H1 (cell line): ENCODE results near the gene ZNF396. TPM values are rescaled to one million over a fixed set of nuclear protein-coding genes. Genes with fewer than 3 reads are reported as not detected.

Experiments
- CTCF ChIA-PET: fragments of 300-600 bp; sonication (Branson Sonifier 250); formaldehyde crosslinking; loops from one replicate; lab custom pipeline; 2021; ENCODE audit not compliant: partially characterized antibody; lab: Charles Lee
- POLR2A ChIA-PET: fragments of 300-600 bp; sonication (Branson Sonifier 250); formaldehyde crosslinking; loops from one replicate; lab custom pipeline; 2021; ENCODE audit warnings: inconsistent platforms; ENCODE audit not compliant: partially characterized antibody; lab: Charles Lee
- DNase-seq, 2 experiments: peaks; one replicate each; pipeline versions ENCODE4 v3.0.0 to v3.0.0-alpha.2; 2010 to 2022; ENCODE audit warnings: low spot score in 2 of 2, low read depth in 1 of 2, mixed read lengths in 1 of 2
- FAIRE-seq: peaks from 2 replicates; lab custom pipeline; 2011; peaks lifted over from hg19 to GRCh38; lab: Jason Lieb, UNC
- H2AFZ ChIP-seq: 2 replicates; pipeline ENCODE4 v1.8.1; 2012; ENCODE audit warnings: low read length, inconsistent platforms
- H2AK5ac ChIP-seq: 2 replicates; pipeline ENCODE4 v1.6.1; 2013; ENCODE audit warnings: low read depth, low read length
- H2BK120ac ChIP-seq: replicated peaks from 2 replicates; pipeline ENCODE3; 2013; ENCODE audit warnings: low read depth, low read length, inconsistent platforms
- H2BK12ac ChIP-seq: 2 replicates; pipeline ENCODE4 v1.6.1; 2013; ENCODE audit warnings: low read depth, low read length
- H2BK15ac ChIP-seq: 2 replicates; pipeline ENCODE4 v1.6.1; 2013; ENCODE audit warnings: low read length
- H2BK20ac ChIP-seq: 2 replicates; pipeline ENCODE4 v1.6.1; 2013; ENCODE audit warnings: low read length
- H2BK5ac ChIP-seq: 2 replicates; pipeline ENCODE4 v1.6.1; 2013; ENCODE audit warnings: low read depth, low read length
- H3K14ac ChIP-seq: 2 replicates; pipeline ENCODE4 v1.6.1; 2013; ENCODE audit warnings: inconsistent platforms; ENCODE audit not compliant: insufficient read length
- H3K18ac ChIP-seq: 2 replicates; pipeline ENCODE4 v1.6.1; 2013; ENCODE audit warnings: low read length; ENCODE audit errors: extremely low read depth
- H3K23ac ChIP-seq: 2 replicates; pipeline ENCODE4 v1.6.1; 2013; ENCODE audit warnings: inconsistent platforms; ENCODE audit not compliant: insufficient read length
- H3K23me2 ChIP-seq: 2 replicates; pipeline ENCODE4 v1.6.1; 2013; ENCODE audit warnings: low read depth, low read length
- H3K27ac ChIP-seq: 2 replicates; pipeline ENCODE4 v1.6.1; 2011; ENCODE audit warnings: low read depth, low read length, inconsistent platforms
- H3K27me3 ChIP-seq, 4 experiments: replicated peaks in 1 of 4; 1 replicate in 1 of 4; 2 replicates in 3 of 4; pipeline versions ENCODE4 v1.6.1 to v1.8.1; 2011 to 2013; ENCODE audit warnings: low read length in 3 of 4, mild to moderate bottlenecking in 3 of 4, inconsistent platforms in 2 of 4, mixed read lengths in 2 of 4, moderate library complexity in 1 of 4; ENCODE audit not compliant: control insufficient read depth in 3 of 4, insufficient read depth in 3 of 4; ENCODE audit errors: extremely low read depth in 1 of 4
- H3K36me3 ChIP-seq, 4 experiments: 2 replicates each; pipeline versions ENCODE4 v1.6.1 to v1.8.1; 2011 to 2013; ENCODE audit warnings: mild to moderate bottlenecking in 4 of 4, low read length in 3 of 4, moderate library complexity in 2 of 4, control low read depth in 1 of 4, inconsistent platforms in 1 of 4; ENCODE audit not compliant: insufficient read depth in 4 of 4, control insufficient read depth in 2 of 4
- H3K4ac ChIP-seq: replicated peaks from 2 replicates; pipeline ENCODE3; 2013; ENCODE audit warnings: low read length, low read depth, mixed read lengths, inconsistent platforms; ENCODE audit not compliant: insufficient read length
- H3K4me1 ChIP-seq, 4 experiments: replicated peaks in 1 of 4; 1 replicate in 1 of 4; 2 replicates in 3 of 4; pipeline versions ENCODE4 v1.6.1 to v1.8.1; 2011 to 2013; ENCODE audit warnings: low read length in 3 of 4, inconsistent platforms in 2 of 4, mixed read lengths in 1 of 4; ENCODE audit not compliant: insufficient read depth in 4 of 4, control insufficient read depth in 3 of 4
- H3K4me2 ChIP-seq, 2 experiments: 2 replicates each; pipeline versions ENCODE4 v1.6.1 to v1.8.1; 2011 to 2013; ENCODE audit warnings: low read depth in 2 of 2, low read length in 2 of 2, control low read depth in 1 of 2, inconsistent platforms in 1 of 2, mild to moderate bottlenecking in 1 of 2; ENCODE audit not compliant: insufficient read depth in 1 of 2
- H3K4me3 ChIP-seq, 4 experiments: fragments of 200-600, 300-600 bp in 1 of 4; sonication (generic), shearing (Covaris generic), sonication (Bioruptor Twin) in 1 of 4; 2 replicates each; pipeline versions ENCODE4 v1.5.1 to v1.8.1; 2011 to 2016; ENCODE audit warnings: low read length in 4 of 4, low read depth in 3 of 4, control low read depth in 2 of 4, inconsistent platforms in 2 of 4, mild to moderate bottlenecking in 2 of 4, mixed read lengths in 1 of 4, moderate library complexity in 1 of 4; ENCODE audit not compliant: insufficient read depth in 2 of 4; ENCODE audit errors: extremely low read depth in 1 of 4
- H3K56ac ChIP-seq: replicated peaks from 2 replicates; pipeline ENCODE3; 2013; ENCODE audit warnings: low read depth, mild to moderate bottlenecking, mixed read lengths, low read length, inconsistent platforms; ENCODE audit not compliant: insufficient read length
- H3K79me1 ChIP-seq: 2 replicates; pipeline ENCODE4 v1.6.1; 2013; ENCODE audit warnings: low read depth, low read length, control low read depth
- H3K79me2 ChIP-seq, 2 experiments: 2 replicates each; pipeline versions ENCODE4 v1.6.1 to v1.8.1; 2012 to 2013; ENCODE audit warnings: low read length in 2 of 2, mild to moderate bottlenecking in 2 of 2, inconsistent platforms in 1 of 2; ENCODE audit not compliant: insufficient read depth in 2 of 2, control insufficient read depth in 1 of 2
- H3K9ac ChIP-seq, 4 experiments: replicated peaks in 1 of 4; 1 replicate in 1 of 4; 2 replicates in 3 of 4; pipeline versions ENCODE4 v1.6.1 to v1.8.1; 2011 to 2013; ENCODE audit warnings: low read depth in 3 of 4, low read length in 3 of 4, control low read depth in 2 of 4, mild to moderate bottlenecking in 2 of 4, moderate library complexity in 2 of 4, inconsistent platforms in 1 of 4; ENCODE audit errors: extremely low read depth in 1 of 4
- H3K9me3 ChIP-seq, 2 experiments: 2 replicates each; pipeline versions ENCODE4 v1.6.1 to v1.8.1; 2012 to 2013; ENCODE audit warnings: mild to moderate bottlenecking in 2 of 2, moderate library complexity in 2 of 2, control low read depth in 1 of 2, inconsistent platforms in 1 of 2, low read depth in 1 of 2, low read length in 1 of 2, mixed read lengths in 1 of 2; ENCODE audit not compliant: insufficient read depth in 2 of 2
- H4K20me1 ChIP-seq, 2 experiments: replicated peaks in 1 of 2; 2 replicates each; pipeline versions ENCODE3 to v1.8.1; 2011 to 2013; ENCODE audit warnings: inconsistent platforms in 2 of 2, low read length in 2 of 2, mild to moderate bottlenecking in 1 of 2; ENCODE audit not compliant: insufficient read depth in 2 of 2, control insufficient read depth in 1 of 2
- H4K5ac ChIP-seq: 2 replicates; pipeline ENCODE4 v1.6.1; 2013; ENCODE audit warnings: low read length, low read depth, mixed read lengths, inconsistent platforms; ENCODE audit not compliant: insufficient read length
- H4K8ac ChIP-seq: 2 replicates; pipeline ENCODE4 v1.8.0; 2013; ENCODE audit warnings: mild to moderate bottlenecking, moderate library complexity, low read length, inconsistent platforms; ENCODE audit not compliant: insufficient read depth; ENCODE audit errors: extremely low read depth
- H4K91ac ChIP-seq: replicated peaks from 2 replicates; pipeline ENCODE3; 2013; ENCODE audit warnings: low read length, mixed read lengths, inconsistent platforms; ENCODE audit not compliant: insufficient read length
- BRCA1 ChIP-seq: IDR thresholded peaks from 2 replicates; pipeline ENCODE4 v1.6.1; 2012; ENCODE audit warnings: low read depth, low read length, improper control_type of control experiment
- CHD1 ChIP-seq: IDR thresholded peaks from 2 replicates; pipeline ENCODE4 v1.6.1; 2012; ENCODE audit warnings: low read depth, low read length, improper control_type of control experiment
- CREB1 ChIP-seq: IDR thresholded peaks from 2 replicates; pipeline ENCODE4 v1.6.1; 2012; ENCODE audit warnings: inconsistent platforms
- EZH2 ChIP-seq: fragments of 200-600 bp; sonication (generic); IDR thresholded peaks from 2 replicates; pipeline ENCODE4 v1.7.1; 2012; ENCODE audit warnings: low read depth, mild to moderate bottlenecking, moderate library complexity, low read length, inconsistent platforms; ENCODE audit not compliant: severe bottlenecking
- KDM1A ChIP-seq: fragments of 200-600, 300-600 bp; sonication (generic); IDR thresholded peaks from 2 replicates; pipeline ENCODE4 v1.7.1; 2016; ENCODE audit warnings: mild to moderate bottlenecking, low read length, borderline replicate concordance
- KDM5A ChIP-seq: fragments of 200-600 bp; IDR thresholded peaks from 2 replicates; pipeline ENCODE4 v1.7.1; 2012; ENCODE audit warnings: mild to moderate bottlenecking, low read length, inconsistent platforms, mixed read lengths
- PHF8 ChIP-seq: fragments of 200-600 bp; sonication (generic); conservative IDR thresholded peaks from 2 replicates; pipeline ENCODE4 v1.7.1; 2012; ENCODE audit warnings: low read depth, mild to moderate bottlenecking, inconsistent platforms, low read length, moderate library complexity
- POLR2AphosphoS5 ChIP-seq: IDR thresholded peaks from 2 replicates; pipeline ENCODE4 v1.6.1; 2011; ENCODE audit warnings: low read depth, low read length
- POU5F1 ChIP-seq: IDR thresholded peaks from 2 replicates; pipeline ENCODE4 v1.6.1; 2011; ENCODE audit warnings: low read depth, mild to moderate bottlenecking, low read length, moderate library complexity
- SAP30 ChIP-seq: fragments of 300-600 bp; sonication (generic); IDR thresholded peaks from 2 replicates; pipeline ENCODE4 v1.7.1; 2012; ENCODE audit warnings: low read length, moderate library complexity, mild to moderate bottlenecking, inconsistent platforms; ENCODE audit not compliant: insufficient read depth, insufficient replicate concordance
- SUZ12 ChIP-seq: fragments of 200-600 bp; sonication (generic); IDR thresholded peaks from 2 replicates; pipeline ENCODE4 v1.6.1; 2012; ENCODE audit warnings: mild to moderate bottlenecking, inconsistent platforms, low read length, moderate library complexity, mixed read lengths
- WGBS, 2 experiments: shearing (Covaris generic) in 1 of 2; methylation state at CpG; one replicate each; pipeline versions ENCODE4 v1.1.6 to v1.1.7; 2013 to 2015; ENCODE audit warnings: low lambda C conversion rate in 2 of 2, mixed read lengths in 2 of 2, inconsistent platforms in 1 of 2, low coverage in 1 of 2, missing lambda C conversion rate in 1 of 2; ENCODE audit not compliant: insufficient replicate concordance in 2 of 2, insufficient coverage in 1 of 2, insufficient read length in 1 of 2; ENCODE audit errors: extremely low coverage in 1 of 2, missing lambda C conversion rate in 1 of 2; 5-methylcytosine and 5-hydroxymethylcytosine counted together
- polyA plus RNA-seq, 7 experiments: library from polyadenylated mRNA; depleted of rRNA in 3 of 7; stranded (reverse) in 5 of 7; unstranded in 2 of 7; fragments of >200 nt in 5 of 7; fragments of 200-250 nt in 2 of 7; gene quantifications; 1 replicate in 5 of 7; 2 replicates in 1 of 7; 4 replicates in 1 of 7; pipeline versions ENCODE4 v1.2.1 to v1.2.3, GENCODE V29; 2011 to 2013; ENCODE audit warnings: missing spikeins in 2 of 7, mixed read lengths in 2 of 7
- total RNA-seq: library from RNA; stranded (reverse); fragmentation: NEBNext Ultra II Directional; extraction: Animal tissue kit (Norgen Biotek cat#: 25700); gene quantifications from 2 replicates; pipeline ENCODE4 v1.2.1, GENCODE V29; 2021

The ZNF396 gene
- total and polyA plus RNA-seq, 2 of the 8 experiments (the other 6 are each of a cell fraction or from before 2014, with no cell fraction given) = 0.44 to 0.74 TPM

GRCh38 chr18:35406666-35407065, 29.5 kb upstream of the ZNF396 start:
- Histone ChIP-seq H2AFZ (no peak overlapping the region), H4K91ac (no peak overlapping the region), H3K79me1 (no peaks in the 10 kb centered on the region), H2BK15ac (no peak overlapping the region), H2BK5ac (no peak overlapping the region), H3K79me2 (no peaks in the 10 kb centered on the region), H3K27me3 (no peaks in the 10 kb centered on the region), H2BK20ac (no peak overlapping the region), H3K4me3 (no peak overlapping the region), H3K9me3 (no peaks in the 10 kb centered on the region), H2BK12ac (no peak overlapping the region), H4K8ac (no peak overlapping the region), H3K14ac (no peak overlapping the region), H4K20me1 (no peaks in the 10 kb centered on the region), H3K4me2 (no peak overlapping the region), H3K36me3 (no peaks in the 10 kb centered on the region), H3K27ac (no peak overlapping the region)
- WGBS, 2 experiments = 91% methylated on average over 6 of the region's 6 CpGs; no CpG with 5 or more reads in 1 of the 2 experiments
- POLR2A ChIA-PET = no interaction called here
- FAIRE-seq (no peak), DNase-seq (no peak)
- TF ChIP-seq BRCA1 = no peak
- TF ChIP-seq PHF8 = no peak
- no peak for TF ChIP-seq POLR2AphosphoS5
- no peak for TF ChIP-seq SAP30
- no peak for TF ChIP-seq CREB1
- no peak for TF ChIP-seq CHD1
- TF ChIP-seq KDM1A = no peak
- no peak for TF ChIP-seq SUZ12
- no peak for TF ChIP-seq KDM5A
- TF ChIP-seq EZH2 = no peak
- no peak for TF ChIP-seq POU5F1
- TF ChIP-seq, all 59 proteins: peak for 0
- H3K23me2 ChIP-seq = no peaks in the 10 kb centered on the region; the same call in 1 of the 2 replicates
- no peak overlapping the region for H4K5ac ChIP-seq
- no peak overlapping the region for H2BK120ac ChIP-seq
- no peak overlapping the region for H2AK5ac ChIP-seq
- H3K4ac ChIP-seq = no peak overlapping the region
- H3K56ac ChIP-seq = no peak overlapping the region
- no peak overlapping the region for H3K23ac ChIP-seq
- CTCF ChIA-PET = interaction anchor here (0.6 to 2.7 kb wide), 4 partner anchors 20 to 377 kb away, joined by 3 to 15 read pairs (median 6); no protein-coding TSS in a partner anchor
- H3K4me1 ChIP-seq = no peaks in the 10 kb centered on the region
- H3K18ac ChIP-seq = no peak overlapping the region
- H3K9ac ChIP-seq = no peak overlapping the region
